Activated gamma-delta T cell (primary cell): ENCODE results near the gene GABRG3.

Source experiments
- DNase-seq: peaks from one replicate; lab custom pipeline; 2025; lab: John Stamatoyannopoulos, UW

Gene GABRG3

GRCh38 chr15:27248251-27248650 is 277.3 kb downstream of the GABRG3 start:
- DNase-seq = no peak

GRCh38 chr15:27249046-27249759 is 278.2 kb downstream of the GABRG3 start:
- DNase-seq = no peak

DNA sequence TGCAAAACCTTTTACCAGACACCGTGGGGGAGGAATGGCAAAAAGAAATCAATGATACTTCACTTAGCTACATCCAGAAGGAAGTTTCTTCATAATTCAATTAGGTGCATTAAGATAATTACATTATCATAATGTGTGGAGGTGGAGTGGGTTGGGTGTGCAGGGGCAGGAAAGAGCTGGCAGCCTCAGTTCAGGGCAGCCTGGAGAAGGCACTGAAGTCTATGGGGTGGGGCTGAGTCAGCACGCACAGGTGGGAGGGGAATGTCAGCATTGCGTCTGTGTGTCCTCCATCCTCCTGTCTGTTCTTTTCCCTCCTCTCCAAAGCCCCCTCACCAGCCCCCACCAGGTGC is 278.8 kb downstream of the GABRG3 start:
- no peak for DNase-seq

GRCh38 chr15:27250223-27250622 is 279.2 kb downstream of the GABRG3 start:
- no peak for DNase-seq

GRCh38 chr15:27254055-27254454 is 283.1 kb downstream of the GABRG3 start:
- DNase-seq = no peak

DNA sequence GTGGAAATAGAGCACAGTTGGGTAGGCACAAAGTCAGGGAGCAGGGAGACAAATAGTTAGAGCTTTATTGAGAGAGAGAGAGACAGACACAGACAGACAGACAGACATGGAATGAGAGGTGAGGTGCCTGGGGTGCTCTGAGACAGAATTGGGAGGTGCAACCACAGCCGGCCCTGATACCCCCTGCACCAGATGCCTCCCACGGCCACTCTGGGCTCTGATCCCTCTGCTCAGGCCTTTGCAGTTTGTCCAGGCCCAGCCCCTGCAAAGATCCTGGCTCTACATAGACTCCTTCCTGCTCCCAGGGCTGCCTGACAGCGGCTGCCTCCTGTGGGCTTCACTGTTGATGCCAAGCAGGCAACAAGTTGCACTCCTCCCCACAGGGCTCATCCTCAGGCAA is 283.8 kb downstream of the GABRG3 start:
- DNase-seq = no peak

- DNase-seq = no peak
These were observed 285.5 kb downstream of the GABRG3 start for GRCh38 chr15:27256446-27256845.

GRCh38 chr15:27258287-27258686 is 287.3 kb downstream of the GABRG3 start:
- no peak for DNase-seq

- no peak for DNase-seq
These were observed 289.5 kb downstream of the GABRG3 start for GRCh38 chr15:27260523-27260922.

- DNase-seq = no peak
These were observed 297.9 kb downstream of the GABRG3 start for GRCh38 chr15:27268923-27269322.

DNA sequence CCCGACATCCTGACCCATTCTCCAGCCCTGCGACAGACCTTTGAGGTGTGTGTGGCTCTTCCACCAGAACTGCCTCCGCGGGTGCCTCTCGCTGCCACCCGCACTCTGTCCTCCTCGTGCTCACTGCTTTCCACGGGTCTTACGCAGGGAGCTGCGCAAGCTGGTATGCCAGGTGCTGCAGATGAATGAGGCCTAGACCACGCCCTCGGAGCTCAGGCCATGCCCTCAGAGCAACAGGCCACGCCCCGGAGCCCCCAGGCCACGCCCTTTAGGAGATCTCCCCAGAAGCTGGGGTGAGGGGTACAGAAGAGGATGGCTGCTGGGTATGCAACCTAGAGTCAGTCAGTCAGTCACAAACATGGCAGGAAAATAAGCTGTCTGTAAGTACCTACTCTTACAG is 300.3 kb downstream of the GABRG3 start:
- DNase-seq = no peak

GRCh38 chr15:27272427-27272826 is 301.4 kb downstream of the GABRG3 start:
- DNase-seq = no peak

DNA sequence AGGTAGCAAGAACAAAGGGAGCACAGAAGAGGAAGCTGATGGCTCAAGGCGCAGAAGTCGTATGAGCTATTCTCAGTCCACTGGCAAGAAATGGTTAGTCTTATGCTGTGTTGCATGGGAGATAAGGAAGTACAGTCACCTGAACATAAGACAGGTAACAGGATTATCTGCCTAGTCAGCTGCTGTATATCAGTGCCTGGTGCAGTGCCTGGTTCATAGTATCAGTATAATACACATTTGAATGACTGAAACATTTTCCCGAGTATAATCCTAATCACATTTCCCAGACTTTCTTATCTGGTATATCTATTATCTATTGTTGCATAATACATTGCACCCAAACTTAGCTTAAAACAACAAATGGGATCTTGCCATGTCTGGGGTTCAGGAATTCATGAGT is 302.5 kb downstream of the GABRG3 start:
- DNase-seq = no peak

DNA sequence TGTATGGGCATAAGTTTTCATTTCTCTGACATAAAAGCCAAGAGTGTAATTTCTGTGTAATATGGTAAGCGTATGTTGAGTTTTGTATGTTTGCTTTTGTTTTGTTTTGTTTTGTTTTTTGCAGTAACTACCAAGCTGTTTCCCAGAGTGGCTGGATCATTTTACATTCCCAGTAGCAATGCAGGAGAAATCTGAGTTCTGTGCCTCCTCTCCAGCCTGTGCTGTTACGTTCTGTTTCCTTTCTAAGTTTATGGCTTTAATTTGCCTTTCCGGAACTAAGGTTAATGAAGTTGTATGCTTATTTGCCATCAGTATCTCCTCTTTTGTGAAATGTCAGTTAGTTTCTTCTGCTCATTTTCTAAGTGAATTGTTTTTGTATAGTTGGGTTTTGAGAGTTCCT is 307.8 kb downstream of the GABRG3 start:
- no peak for DNase-seq

DNA sequence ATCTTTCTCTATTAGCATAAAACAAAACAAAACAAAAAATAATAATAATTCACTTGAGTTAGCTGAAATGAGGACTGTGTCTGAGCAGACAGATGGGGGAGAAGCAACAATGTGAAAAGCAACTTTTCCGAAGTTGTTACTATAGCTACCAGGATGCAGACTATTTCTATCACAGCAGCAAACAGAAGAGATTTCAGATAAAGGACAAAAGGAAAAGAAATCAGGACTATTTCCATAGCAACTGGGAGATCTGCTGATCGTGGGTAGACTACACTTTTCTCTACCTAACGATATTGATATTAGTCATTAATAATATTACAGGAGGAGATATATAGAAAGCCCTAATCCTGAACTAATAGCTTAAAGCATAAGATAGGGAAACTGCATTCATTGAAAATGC is 321.7 kb downstream of the GABRG3 start:
- no peak for DNase-seq

DNA sequence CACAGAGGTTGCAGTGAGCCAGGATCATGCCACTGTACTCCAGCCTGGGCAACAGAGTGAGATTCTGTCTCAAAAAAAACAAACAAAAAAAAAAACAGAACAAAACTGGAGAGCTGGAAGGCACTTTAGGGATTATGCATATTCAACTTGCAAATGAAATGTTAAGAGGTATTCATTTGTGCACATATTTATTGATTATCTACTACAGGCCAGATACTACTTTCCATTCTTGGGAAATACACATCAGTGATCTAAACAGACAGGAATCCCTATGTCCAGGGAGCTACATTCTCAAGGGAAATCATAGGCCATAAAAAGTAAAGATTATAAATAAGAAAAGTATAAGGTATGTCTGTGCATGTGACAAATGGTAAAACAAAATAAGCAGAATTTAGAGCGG is 322.6 kb downstream of the GABRG3 start:
- DNase-seq = no peak

DNA sequence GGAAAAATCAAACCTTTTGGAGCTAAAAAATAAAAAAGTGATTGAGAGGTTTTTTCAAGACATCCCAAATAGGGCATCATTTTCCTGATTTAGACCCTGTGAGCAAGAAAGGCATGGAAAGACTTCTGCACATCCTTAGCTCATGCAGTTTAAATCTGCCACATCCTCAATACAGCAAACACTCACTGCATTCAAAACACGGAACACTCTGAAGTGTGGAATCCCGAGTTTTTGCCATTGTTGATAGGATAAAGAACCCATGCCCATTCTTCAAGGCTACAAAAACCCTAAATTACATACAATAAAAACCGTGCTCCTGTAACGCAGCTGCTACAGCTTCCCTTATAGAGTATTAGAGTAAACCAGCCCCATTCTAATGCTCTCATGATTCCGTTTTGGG is 346.8 kb downstream of the GABRG3 start:
- no peak for DNase-seq

GRCh38 chr15:27323801-27324200 is 352.8 kb downstream of the GABRG3 start:
- DNase-seq = no peak

DNA sequence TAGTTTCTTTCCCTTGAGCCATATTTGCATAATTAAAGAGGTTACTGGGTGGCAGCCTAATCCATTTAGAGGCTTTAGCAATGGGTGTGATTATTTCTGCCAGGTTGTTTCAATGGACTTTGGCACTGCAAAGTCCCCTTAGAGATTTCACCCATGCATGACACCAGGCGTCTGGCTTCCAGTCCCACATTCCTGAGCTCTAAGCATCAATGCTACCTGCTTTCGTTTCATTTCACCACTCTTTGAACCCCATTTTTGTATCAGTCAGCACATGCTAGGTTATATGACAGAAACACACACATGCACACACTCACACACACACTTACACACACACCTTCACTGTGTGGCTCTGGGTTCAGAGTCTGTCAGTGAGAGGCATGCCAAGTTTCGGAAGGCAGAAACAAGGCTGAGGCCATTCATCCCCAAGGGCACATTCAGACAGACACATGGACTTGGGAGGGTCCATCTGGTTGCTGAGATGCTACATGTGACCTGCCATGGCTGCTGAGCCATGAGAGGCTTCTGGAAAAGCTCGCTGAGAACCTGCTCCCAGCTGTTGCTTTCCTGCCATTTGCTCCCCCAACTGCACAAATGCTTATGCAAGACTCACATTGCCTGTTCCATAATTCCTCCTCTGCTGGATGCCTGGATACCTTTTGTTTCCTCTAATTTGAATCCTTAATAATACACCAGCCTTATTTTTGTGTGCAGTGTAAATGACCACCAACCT is 354.1 kb downstream of the GABRG3 start:
- DNase-seq = no peak

GRCh38 chr15:27327467-27328025 is 356.6 kb downstream of the GABRG3 start:
- no peak for DNase-seq

DNA sequence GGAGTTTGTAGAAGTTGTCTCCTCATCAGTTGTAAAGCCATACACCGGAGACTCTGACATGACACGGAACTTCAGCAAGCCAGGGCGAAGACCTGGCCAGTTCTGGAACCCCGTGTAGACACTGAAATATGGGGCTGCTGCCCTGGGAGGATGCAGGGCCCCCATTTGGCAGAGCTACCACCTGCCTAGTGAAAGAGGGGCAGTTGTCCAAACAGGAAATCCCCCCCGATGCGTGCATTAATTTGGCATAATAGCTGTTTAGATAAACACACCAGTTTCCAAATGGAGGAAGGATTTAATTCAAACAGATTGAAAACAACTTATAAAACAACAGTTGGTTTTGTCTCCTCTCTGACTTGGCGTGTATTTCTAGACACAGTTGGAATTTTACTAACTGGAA is 357.2 kb downstream of the GABRG3 start:
- DNase-seq = no peak

DNA sequence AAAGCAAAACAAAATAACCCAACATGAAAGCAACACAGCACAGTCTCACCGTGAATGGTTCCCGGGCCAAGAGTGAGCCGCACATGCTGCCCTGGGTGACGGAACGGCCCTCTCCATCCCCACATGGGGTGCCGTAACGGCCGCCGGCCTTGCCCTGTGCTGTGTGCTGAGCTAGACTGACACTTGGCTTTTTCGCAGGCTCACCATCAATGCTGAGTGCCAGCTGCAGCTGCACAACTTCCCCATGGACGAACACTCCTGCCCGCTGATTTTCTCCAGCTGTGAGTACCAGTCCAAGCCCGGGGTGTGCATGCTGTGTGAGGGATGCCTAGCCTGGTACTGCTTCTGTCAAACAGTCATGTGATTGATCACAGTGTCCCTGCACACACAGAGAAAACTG is 357.6 kb downstream of the GABRG3 start:
- no peak for DNase-seq

DNA sequence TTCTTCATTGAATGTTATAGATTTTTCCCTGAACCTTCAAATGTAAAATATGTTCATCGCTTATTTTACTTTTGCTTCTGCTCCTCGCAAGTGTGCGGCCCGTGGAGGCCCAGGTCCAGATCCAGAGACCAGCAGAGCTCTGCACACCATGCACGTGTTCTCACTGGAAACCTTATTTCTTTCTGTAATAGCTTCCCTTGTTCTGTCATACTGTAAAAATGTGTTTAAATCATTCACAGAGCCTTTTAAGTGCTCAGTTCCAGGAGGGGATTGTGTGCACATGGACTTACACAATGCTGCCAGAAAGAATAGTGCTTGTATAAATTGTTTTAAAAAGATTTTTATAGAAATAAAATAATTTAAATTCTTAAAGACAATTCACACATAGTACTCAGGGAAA is 359.3 kb downstream of the GABRG3 start:
- DNase-seq = no peak

- no peak for DNase-seq
These were observed 365.7 kb downstream of the GABRG3 start for GRCh38 chr15:27336676-27337075.
